ENCODE measurements around the gene CLCN5. TPM values are rescaled to one million over a fixed set of nuclear protein-coding genes. Genes with fewer than 3 reads are reported as not detected.

CLCN5 gene
- total RNA-seq, 6 experiments from 2014 or later: 9.7 to 26.5 (median 14.0) TPM

DNA sequence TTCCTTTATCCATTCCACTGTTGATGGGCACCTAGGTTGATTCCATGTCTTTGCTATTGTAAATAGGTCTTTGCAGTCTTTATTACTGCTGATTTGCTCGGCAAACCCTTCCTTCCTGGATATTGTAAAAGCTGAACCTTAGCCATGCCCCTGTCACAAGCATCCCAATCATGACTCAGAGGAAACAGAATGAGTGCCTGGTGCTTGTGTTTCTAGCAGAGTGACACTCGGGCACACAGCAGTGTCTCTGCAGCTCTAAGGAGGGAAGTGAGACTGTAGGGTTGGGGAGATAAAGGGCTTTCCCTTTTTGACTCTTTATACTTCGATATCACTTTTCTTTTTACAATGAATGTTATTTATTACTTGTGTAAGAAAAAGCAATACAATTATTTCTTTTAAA lies 195.1 kb downstream of the CLCN5 start:
- intact Hi-C loops (cut with DNase I): no loop called here
- Histone ChIP-seq H3K4me1 (no peaks in the 10 kb centered on the region), H3K27me3 (no peaks in the 10 kb centered on the region), H3K9me3 (no peaks in the 10 kb centered on the region), H3K27ac (no peak overlapping the region), H3K36me3 (no peaks in the 10 kb centered on the region), H3K4me3 (no peak overlapping the region)
- 38% methylated on average over 3 of the region's 3 CpGs for WGBS (ENCODE audit: insufficient coverage, low coverage, low lambda C conversion rate, missing lambda C conversion rate)
- TF ChIP-seq, protein P1, sequence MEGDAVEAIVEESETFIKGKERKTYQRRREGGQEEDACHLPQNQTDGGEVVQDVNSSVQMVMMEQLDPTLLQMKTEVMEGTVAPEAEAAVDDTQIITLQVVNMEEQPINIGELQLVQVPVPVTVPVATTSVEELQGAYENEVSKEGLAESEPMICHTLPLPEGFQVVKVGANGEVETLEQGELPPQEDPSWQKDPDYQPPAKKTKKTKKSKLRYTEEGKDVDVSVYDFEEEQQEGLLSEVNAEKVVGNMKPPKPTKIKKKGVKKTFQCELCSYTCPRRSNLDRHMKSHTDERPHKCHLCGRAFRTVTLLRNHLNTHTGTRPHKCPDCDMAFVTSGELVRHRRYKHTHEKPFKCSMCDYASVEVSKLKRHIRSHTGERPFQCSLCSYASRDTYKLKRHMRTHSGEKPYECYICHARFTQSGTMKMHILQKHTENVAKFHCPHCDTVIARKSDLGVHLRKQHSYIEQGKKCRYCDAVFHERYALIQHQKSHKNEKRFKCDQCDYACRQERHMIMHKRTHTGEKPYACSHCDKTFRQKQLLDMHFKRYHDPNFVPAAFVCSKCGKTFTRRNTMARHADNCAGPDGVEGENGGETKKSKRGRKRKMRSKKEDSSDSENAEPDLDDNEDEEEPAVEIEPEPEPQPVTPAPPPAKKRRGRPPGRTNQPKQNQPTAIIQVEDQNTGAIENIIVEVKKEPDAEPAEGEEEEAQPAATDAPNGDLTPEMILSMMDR (IDR thresholded peaks at IDR 0.05): no peak
- TF ChIP-seq POLR2A (IDR thresholded peaks at IDR 0.05): no peak
- no peak for DNase-seq
- peak in 3 of 4 donors; percentile 35 to 68 (median 49) for ATAC-seq

DNA sequence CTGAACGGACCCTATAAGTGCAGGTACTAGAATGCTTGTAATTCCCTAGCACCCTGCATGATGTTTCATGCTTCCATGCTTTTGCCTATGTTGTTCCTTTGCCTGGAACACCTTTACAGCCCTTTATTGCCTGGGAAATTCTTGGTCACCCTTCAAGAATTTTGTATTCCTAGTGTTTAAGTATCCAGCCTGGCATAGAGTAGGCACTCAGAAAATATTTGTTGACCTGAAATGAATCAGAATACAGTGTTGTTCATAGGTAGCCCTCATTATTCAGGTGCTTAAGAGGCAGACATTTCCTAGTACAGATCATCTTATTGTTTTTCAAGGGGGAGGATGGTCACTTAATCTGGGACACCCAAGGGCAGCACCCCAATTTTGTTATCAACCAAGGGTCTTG lies 203.1 kb downstream of the CLCN5 start:
- H3K27me3 ChIP-seq: peaks cover 0 to 6% of the 10 kb centered on the region in 2 donors

DNA sequence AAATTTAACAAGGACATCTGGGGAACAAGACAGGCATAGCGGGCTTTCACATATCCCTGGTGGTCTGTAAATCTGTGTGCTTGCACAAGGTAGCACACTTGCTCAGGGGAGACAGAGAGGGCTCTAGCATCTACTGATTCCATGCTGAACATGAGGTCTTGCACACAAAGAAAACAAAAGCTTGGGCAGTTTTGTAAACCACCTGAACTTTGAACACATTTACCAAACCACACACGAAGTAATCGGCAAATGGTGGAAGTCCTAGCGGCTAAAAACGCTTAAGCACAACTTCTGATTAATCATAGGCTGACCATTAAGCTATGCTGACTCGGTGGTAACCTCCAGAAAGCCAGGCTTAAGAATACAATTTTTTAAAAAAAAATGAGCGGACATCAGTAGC lies 225.6 kb downstream of the CLCN5 start:
- Histone ChIP-seq H3K27ac (no peak overlapping the region), H3K4me1 (no peaks in the 10 kb centered on the region), H3K9me3 (no peaks in the 10 kb centered on the region), H3K4me3 (no peak overlapping the region), H3K27me3 (no peaks in the 10 kb centered on the region), H3K36me3 (no peaks in the 10 kb centered on the region)
- ATAC-seq (peak in 2 of 4 donors; percentile 27 to 50), DNase-seq (no peak)
- 28% methylated on average over 7 of the region's 7 CpGs for WGBS (ENCODE audit: insufficient coverage, low coverage, low lambda C conversion rate, missing lambda C conversion rate)
- TF ChIP-seq, protein P1 (IDR thresholded peaks at IDR 0.05): no peak
- no peak for TF ChIP-seq POLR2A (IDR thresholded peaks at IDR 0.05)
- intact Hi-C loops (cut with DNase I): no loop called here

More for the DNA sequence above, 203.1 kb downstream of the CLCN5 start:
- intact Hi-C loops (cut with DNase I): no loop called here
- no peak overlapping the region for H3K27ac ChIP-seq
- H3K36me3 ChIP-seq: no peaks in the 10 kb centered on the region
- TF ChIP-seq, protein P1 (IDR thresholded peaks at IDR 0.05): no peak
- no peak for TF ChIP-seq POLR2A (IDR thresholded peaks at IDR 0.05)
- H3K4me3 ChIP-seq: no peak overlapping the region
- no peaks in the 10 kb centered on the region for H3K9me3 ChIP-seq
- no peak for DNase-seq
- WGBS (ENCODE audit: insufficient coverage, low coverage, low lambda C conversion rate, missing lambda C conversion rate): 67% methylated on average over 1 of the region's 1 CpG
- no peaks in the 10 kb centered on the region for H3K4me1 ChIP-seq
- no peak for ATAC-seq

MicroRNAs encoded within 50 kb of the gene (microRNA counts, 767-probe panel; counts per million panel counts)
- microRNA hsa-miR-188-3p (237 counts per million), microRNA hsa-miR-188-5p (237 counts per million), microRNA hsa-miR-362-3p (237 counts per million), microRNA hsa-miR-362-5p (237 counts per million), microRNA hsa-miR-500a-5p+hsa-miR-501-5p (237 counts per million), microRNA hsa-miR-500b (237 counts per million), microRNA hsa-miR-501-3p (237 counts per million), microRNA hsa-miR-502-3p (237 counts per million), microRNA hsa-miR-502-5p (237 counts per million), microRNA hsa-miR-532-3p (237 counts per million), microRNA hsa-miR-532-5p (237 counts per million), microRNA hsa-miR-660-5p (237 counts per million)

Small RNA genes within 50 kb of the gene (microRNA-seq; reads per million reads assigned to microRNA genes)
- gene MIR188 (53.5 to 64.7 reads per million in 2 donors), gene MIR362 (110 to 164 reads per million in 2 donors), gene MIR500A (10.7 to 14.8 reads per million in 2 donors), gene MIR500B (0 to 1.3 reads per million in 2 donors), gene MIR501 (47.1 to 73.4 reads per million in 2 donors), gene MIR502 (29.0 to 32.1 reads per million in 2 donors), gene MIR532 (627 to 854 reads per million in 2 donors), gene MIR660 (266 to 341 reads per million in 2 donors)

Small RNA genes within 50 kb of the gene (small RNA-seq; reads per million reads assigned to genes)
- gene MIR188: 0 reads per million in 2 experiments
- 3.5 to 6.3 reads per million in 2 experiments for gene MIR362
- gene MIR500A: 32.4 to 35.0 reads per million in 2 experiments
- 0 to 0.29 reads per million in 2 experiments for gene MIR500B
- 15.4 to 18.1 reads per million in 2 experiments for gene MIR501
- 0 to 0.48 reads per million in 2 experiments for gene MIR502
- 85.0 to 149 reads per million in 2 experiments for gene MIR532
- gene MIR660: 9.2 to 15.7 reads per million in 2 experiments
- gene RNU6-421P: 0 reads per million in 2 experiments

Other genes starting within 250 kb of the CLCN5 start
- gene PAGE1, start 226.6 kb upstream of the CLCN5 start, total RNA-seq: not detected
- gene PAGE4, start 93.3 kb upstream of the CLCN5 start, total RNA-seq: under 1 TPM in 1 of 6 experiments, not detected in 5; 0.98 TPM
- gene USP27X, start 43.1 kb upstream of the CLCN5 start, total RNA-seq: 1 to 10 TPM in 4 of 6 experiments, under 1 TPM in 2; 0.68 to 1.5 (median 1.2) TPM

Measured in right lobe of liver (tissue), 6 donors.